Gastrocnemius medialis (tissue), 4 donors: ENCODE results near the gene NYAP1.
"Not testable (repeated sequence)": the region's sequence is repeated elsewhere in the genome, so short reads cannot be mapped to it uniquely, and the experiment has no call there.

ENCODE experiments used
- CTCF ChIP-seq, 5 experiments: fragments of 450-650 bp in 3 of 5; fragments of 200-600 bp in 2 of 5; sonication (generic) in 2 of 5; IDR thresholded peaks in 4 of 5; conservative IDR thresholded peaks in 1 of 5; 1 replicate in 4 of 5; 2 replicates in 1 of 5; pipeline ENCODE4 v1.5.1; 2016 to 2019; ENCODE audit warnings: antibody characterized with exemption in 5 of 5, mild to moderate bottlenecking in 3 of 5, moderate library complexity in 3 of 5
- POLR2A ChIP-seq, 2 donors: fragments of 450-650 bp; IDR thresholded peaks; one replicate each; pipeline ENCODE4 v1.6.1; 2017; ENCODE audit warnings: antibody characterized with exemption in 2 of 2, mild to moderate bottlenecking in 2 of 2, moderate library complexity in 2 of 2

- TF ChIP-seq CTCF (IDR thresholded peaks at IDR 0.05 in 4 of 5, conservative IDR thresholded peaks at IDR 0.05 in 1 of 5); POLR2A (IDR thresholded peaks at IDR 0.05): not testable (repeated sequence)
Observed at GRCh38 chr7:100528108-100528866, 44.6 kb downstream of the NYAP1 start.
